GM23338 (cell line): Measurements from ENCODE around the gene SOX3. TPM values are rescaled to one million over a fixed set of nuclear protein-coding genes. Genes with fewer than 3 reads are reported as not detected.
A peak's percentile ranks its signal among the peaks of the same experiment; 100 is the strongest.

Experiments
- ATAC-seq: fragments of 200-7000 bp; cut with Tn5 transposase; 3 replicates; pipeline ENCODE4 v1.9.1; 2020
- DNase-seq: peaks from one replicate; pipeline ENCODE4 v3.0.0-alpha.2; 2015; ENCODE audit warnings: low spot score
- H2AFZ ChIP-seq: fragments of 200-600 bp; sonication (generic); 2 replicates; pipeline ENCODE4 v1.8.0; 2016; ENCODE audit warnings: antibody characterized with exemption, mild to moderate bottlenecking, moderate library complexity
- H3F3A ChIP-seq: fragments of 200-600 bp; sonication (generic); replicated peaks from 2 replicates; pipeline ENCODE4 v1.8.0; 2017; ENCODE audit warnings: antibody characterized with exemption, mixed run types, low read depth
- H3K27ac ChIP-seq: fragments of 200-600 bp; sonication (generic); 2 replicates; pipeline ENCODE4 v1.6.1; 2016; ENCODE audit warnings: low read depth
- H3K27me3 ChIP-seq: fragments of 200-600 bp; sonication (generic); 2 replicates; pipeline ENCODE4 v1.8.0; 2016; ENCODE audit warnings: mild to moderate bottlenecking, mixed run types, moderate library complexity; ENCODE audit not compliant: insufficient read depth
- H3K36me3 ChIP-seq: fragments of 200-600 bp; sonication (generic); 2 replicates; pipeline ENCODE4 v1.8.0; 2016; ENCODE audit warnings: mild to moderate bottlenecking; ENCODE audit not compliant: insufficient read depth
- H3K4me1 ChIP-seq: fragments of 200-600 bp; sonication (generic); 2 replicates; pipeline ENCODE4 v1.8.0; 2016; ENCODE audit warnings: mild to moderate bottlenecking, moderate library complexity; ENCODE audit not compliant: insufficient read depth
- H3K4me2 ChIP-seq: fragments of 200-600 bp; sonication (generic); 2 replicates; pipeline ENCODE4 v1.7.1; 2017; ENCODE audit warnings: mixed run types
- H3K4me3 ChIP-seq: fragments of 200-600 bp; sonication (generic); 2 replicates; pipeline ENCODE4 v1.6.1; 2016; ENCODE audit warnings: mixed run types
- H3K79me2 ChIP-seq: fragments of 200-600 bp; sonication (generic); replicated peaks from 2 replicates; pipeline ENCODE4 v1.8.0; 2017; ENCODE audit warnings: mild to moderate bottlenecking; ENCODE audit not compliant: insufficient read depth
- H3K9me2 ChIP-seq: fragments of 200-600 bp; sonication (generic); 2 replicates; pipeline ENCODE4 v1.8.0; 2017; ENCODE audit not compliant: insufficient read depth
- H4K20me1 ChIP-seq: fragments of 200-600 bp; sonication (generic); replicated peaks from 2 replicates; pipeline ENCODE4 v1.8.0; 2017; ENCODE audit warnings: mild to moderate bottlenecking; ENCODE audit not compliant: insufficient read depth
- H3K27ac Mint-ChIP-seq: 2 replicates; pipeline ENCODE4 v1.8.0; 2020; ENCODE audit warnings: inconsistent platforms, mild to moderate bottlenecking, moderate library complexity, mixed read lengths
- H3K27me3 Mint-ChIP-seq: 3 replicates; pipeline ENCODE4 v1.8.0; 2022; ENCODE audit warnings: low read depth, mild to moderate bottlenecking, moderate library complexity, mixed read lengths, inconsistent platforms; ENCODE audit not compliant: insufficient read depth, poor library complexity
- H3K36me3 Mint-ChIP-seq: 3 replicates; pipeline ENCODE4 v1.8.0; 2021; ENCODE audit warnings: low read depth, mild to moderate bottlenecking, inconsistent platforms, moderate library complexity, mixed read lengths
- H3K4me1 Mint-ChIP-seq: 3 replicates; pipeline ENCODE4 v1.8.0; 2020; ENCODE audit warnings: mild to moderate bottlenecking, inconsistent platforms, mixed read lengths
- H3K4me3 Mint-ChIP-seq: 3 replicates; pipeline ENCODE4 v1.8.0; 2021; ENCODE audit warnings: moderate library complexity, mild to moderate bottlenecking, inconsistent platforms, mixed read lengths
- H3K9me3 Mint-ChIP-seq: 3 replicates; pipeline ENCODE4 v1.8.0; 2020; ENCODE audit warnings: moderate library complexity, mild to moderate bottlenecking, inconsistent platforms, mixed read lengths
- CTCF ChIP-seq, 2 experiments: fragments of 200-600 bp in 1 of 2; sonication (generic) in 1 of 2; conservative IDR thresholded peaks; 2 replicates each; pipeline versions ENCODE4 v1.5.1 to v1.6.1; 2016 to 2017; ENCODE audit warnings: antibody characterized with exemption in 2 of 2, low read depth in 2 of 2, mild to moderate bottlenecking in 2 of 2, moderate library complexity in 1 of 2
- EZH2 ChIP-seq: fragments of 200-600 bp; sonication (generic); IDR thresholded peaks from one replicate; pipeline ENCODE4 v1.8.0; 2017; ENCODE audit warnings: antibody characterized with exemption, mild to moderate bottlenecking, low read depth; ENCODE audit not compliant: unreplicated experiment
- EZH2phosphoT487 ChIP-seq: fragments of 200-600 bp; sonication (generic); IDR thresholded peaks from one replicate; pipeline ENCODE4 v1.8.1; 2018; ENCODE audit warnings: antibody characterized with exemption; ENCODE audit not compliant: unreplicated experiment
- NANOG ChIP-seq: IDR thresholded peaks from 2 replicates; pipeline ENCODE4 v1.6.1; 2016; ENCODE audit warnings: antibody characterized with exemption, borderline replicate concordance
- STAT1 ChIP-seq: IDR thresholded peaks from one replicate; pipeline ENCODE4 v1.6.1; 2016; ENCODE audit warnings: antibody characterized with exemption; ENCODE audit not compliant: unreplicated experiment
- ZNF114 ChIP-seq: fragments of 250-450 bp; sonication (Bioruptor Pico); IDR thresholded peaks from 2 replicates; pipeline ENCODE4 v1.5.0; 2020; ENCODE audit warnings: mild to moderate bottlenecking, moderate library complexity
- ZNF331 ChIP-seq: fragments of 250-450 bp; sonication (Bioruptor Pico); IDR thresholded peaks from 2 replicates; pipeline ENCODE4 v1.5.0; 2020; ENCODE audit warnings: low read depth, mild to moderate bottlenecking, moderate library complexity
- polyA plus RNA-seq: library from polyadenylated mRNA; unstranded; fragments of >200 nt; fragmentation: Nextera tagmentation; extraction: Ambion mirVana; gene quantifications from 2 replicates; pipeline ENCODE4 v1.2.1, GENCODE V29; 2016
- total RNA-seq: library from RNA; depleted of rRNA; stranded (reverse); fragments of >200 nt; shearing (Covaris generic); gene quantifications from 2 replicates; pipeline ENCODE4 v1.2.3, GENCODE V29; 2014
- TF ChIP-seq, protein P1 (sequence below): IDR thresholded peaks from one replicate; pipeline ENCODE4 v1.6.1; 2018; ENCODE audit warnings: antibody characterized with exemption; ENCODE audit not compliant: unreplicated experiment

Gene SOX3
- total and polyA plus RNA-seq, 2 experiments from 2014 or later = 9.8 to 23.3 TPM

- no peaks in the 10 kb centered on the region for H3F3A ChIP-seq
- H3K4me3 Mint-ChIP-seq = peak overlapping the region; percentile 80; the same call in 2 of the 3 replicates
- H3K9me2 ChIP-seq = no peaks in the 10 kb centered on the region
- H3K27me3 Mint-ChIP-seq = peaks cover 60% of the 10 kb centered on the region
- H3K4me2 ChIP-seq = peak overlapping the region; percentile 85
- peak overlapping the region; percentile 62 for H3K4me3 ChIP-seq
- H3K27ac ChIP-seq = no peak overlapping the region
- DNase-seq (peak; percentile 52), ATAC-seq (peak; percentile 3; the same call in 2 of the 3 replicates)
- no peaks in the 10 kb centered on the region for H3K79me2 ChIP-seq
- H4K20me1 ChIP-seq = no peaks in the 10 kb centered on the region
- peaks cover 6% of the 10 kb centered on the region; the same call in 1 of the 3 replicates for H3K36me3 Mint-ChIP-seq
- peaks cover 85% of the 10 kb centered on the region for H3K27me3 ChIP-seq
- no peak overlapping the region for H2AFZ ChIP-seq
- H3K9me3 Mint-ChIP-seq = no peaks in the 10 kb centered on the region
- no peaks in the 10 kb centered on the region for H3K36me3 ChIP-seq
- peaks cover 29% of the 10 kb centered on the region for H3K4me1 Mint-ChIP-seq
- H3K27ac Mint-ChIP-seq = no peak overlapping the region
- peaks cover 10% of the 10 kb centered on the region for H3K4me1 ChIP-seq
- TF ChIP-seq, protein P1, sequence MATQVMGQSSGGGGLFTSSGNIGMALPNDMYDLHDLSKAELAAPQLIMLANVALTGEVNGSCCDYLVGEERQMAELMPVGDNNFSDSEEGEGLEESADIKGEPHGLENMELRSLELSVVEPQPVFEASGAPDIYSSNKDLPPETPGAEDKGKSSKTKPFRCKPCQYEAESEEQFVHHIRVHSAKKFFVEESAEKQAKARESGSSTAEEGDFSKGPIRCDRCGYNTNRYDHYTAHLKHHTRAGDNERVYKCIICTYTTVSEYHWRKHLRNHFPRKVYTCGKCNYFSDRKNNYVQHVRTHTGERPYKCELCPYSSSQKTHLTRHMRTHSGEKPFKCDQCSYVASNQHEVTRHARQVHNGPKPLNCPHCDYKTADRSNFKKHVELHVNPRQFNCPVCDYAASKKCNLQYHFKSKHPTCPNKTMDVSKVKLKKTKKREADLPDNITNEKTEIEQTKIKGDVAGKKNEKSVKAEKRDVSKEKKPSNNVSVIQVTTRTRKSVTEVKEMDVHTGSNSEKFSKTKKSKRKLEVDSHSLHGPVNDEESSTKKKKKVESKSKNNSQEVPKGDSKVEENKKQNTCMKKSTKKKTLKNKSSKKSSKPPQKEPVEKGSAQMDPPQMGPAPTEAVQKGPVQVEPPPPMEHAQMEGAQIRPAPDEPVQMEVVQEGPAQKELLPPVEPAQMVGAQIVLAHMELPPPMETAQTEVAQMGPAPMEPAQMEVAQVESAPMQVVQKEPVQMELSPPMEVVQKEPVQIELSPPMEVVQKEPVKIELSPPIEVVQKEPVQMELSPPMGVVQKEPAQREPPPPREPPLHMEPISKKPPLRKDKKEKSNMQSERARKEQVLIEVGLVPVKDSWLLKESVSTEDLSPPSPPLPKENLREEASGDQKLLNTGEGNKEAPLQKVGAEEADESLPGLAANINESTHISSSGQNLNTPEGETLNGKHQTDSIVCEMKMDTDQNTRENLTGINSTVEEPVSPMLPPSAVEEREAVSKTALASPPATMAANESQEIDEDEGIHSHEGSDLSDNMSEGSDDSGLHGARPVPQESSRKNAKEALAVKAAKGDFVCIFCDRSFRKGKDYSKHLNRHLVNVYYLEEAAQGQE = no peak
- TF ChIP-seq ZNF114 (CRISPR knock-in tag) (no peak), ZNF331 (CRISPR knock-in tag) (no peak), EZH2phosphoT487 (no peak), STAT1 (no peak), EZH2 (no peak)
Measured at GRCh38 chrX:140503714-140504351, 1.0 kb downstream of the SOX3 start.

DNA sequence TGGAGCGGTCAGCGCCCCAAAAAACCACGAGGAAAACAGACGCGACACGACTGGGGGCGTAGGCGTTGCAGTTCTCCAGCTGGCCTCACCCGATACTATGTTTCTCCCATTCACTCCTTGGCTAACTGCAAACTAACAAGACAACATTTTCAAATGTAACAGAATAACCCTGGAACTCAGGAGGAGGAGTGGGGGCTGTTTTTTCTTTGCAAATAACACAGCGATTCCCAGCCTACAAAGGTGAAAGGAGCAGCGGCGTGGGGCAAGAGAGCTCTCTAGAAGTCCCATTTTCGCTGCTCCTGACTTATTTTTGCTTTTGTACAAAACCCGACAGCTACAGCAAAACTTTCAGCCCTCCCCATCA lies 1.6 kb downstream of the SOX3 start:
- Mint-ChIP-seq H3K4me1 (peaks cover 29% of the 10 kb centered on the region), H3K36me3 (peaks cover 6% of the 10 kb centered on the region; the same call in 1 of the 3 replicates), H3K4me3 (peak overlapping the region; percentile 80), H3K27me3 (peaks cover 55% of the 10 kb centered on the region), H3K9me3 (no peaks in the 10 kb centered on the region), H3K27ac (no peak overlapping the region)
- no peaks in the 10 kb centered on the region for H3F3A ChIP-seq
- no peak overlapping the region for H2AFZ ChIP-seq
- H3K9me2 ChIP-seq = no peaks in the 10 kb centered on the region
- H4K20me1 ChIP-seq = no peaks in the 10 kb centered on the region
- H3K4me2 ChIP-seq = peak overlapping the region; percentile 85
- DNase-seq (no peak), ATAC-seq (no peak)
- no peak overlapping the region for H3K27ac ChIP-seq
- TF ChIP-seq, protein P1 = no peak
- no peak for TF ChIP-seq NANOG
- peak; percentile 51 for TF ChIP-seq EZH2
- no peak for TF ChIP-seq CTCF (conservative IDR thresholded peaks at IDR 0.05; ENCODE audit: low read depth in 2 of 2)
- peaks cover 84% of the 10 kb centered on the region for H3K27me3 ChIP-seq
- peak overlapping the region; percentile 62 for H3K4me3 ChIP-seq
- H3K4me1 ChIP-seq = peaks cover 10% of the 10 kb centered on the region
- no peaks in the 10 kb centered on the region for H3K36me3 ChIP-seq
- no peaks in the 10 kb centered on the region for H3K79me2 ChIP-seq
